ENCODE results near the gene SPTLC3.

GRCh38 chr20:13118676-13119075 lies 109.9 kb downstream of the SPTLC3 start:
- no peak for TF ChIP-seq EZH2 (IDR thresholded peaks at IDR 0.05; ENCODE audit: borderline replicate concordance, insufficient read depth, low read depth, low read length, poor library complexity, severe bottlenecking)
- TF ChIP-seq CTCF (IDR thresholded peaks at IDR 0.05), result no peak
